ENCODE data around the gene LGALS14.
"Not testable (repeated sequence)": the region's sequence is repeated elsewhere in the genome, so short reads cannot be mapped to it uniquely, and the experiment has no call there.

Gene LGALS14

DNA sequence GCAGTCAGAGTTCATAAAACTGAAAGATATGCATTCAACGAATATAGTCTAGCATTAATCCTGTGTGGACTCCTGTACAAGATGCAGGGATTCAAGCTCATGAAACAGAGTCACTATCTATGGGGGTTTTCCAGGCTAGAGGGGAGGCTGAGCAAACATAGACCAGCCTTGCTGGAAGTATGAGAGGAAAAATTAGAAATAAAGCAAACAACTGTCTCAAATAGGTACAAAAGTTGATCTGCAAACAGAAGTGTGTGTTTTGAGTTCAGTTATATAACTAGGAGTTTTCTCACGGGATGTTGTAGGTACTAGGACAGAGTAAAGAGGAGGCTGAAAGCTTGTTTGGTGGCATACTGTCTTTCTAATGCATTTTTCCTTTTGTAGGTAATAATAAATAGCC is 8.5 kb upstream of the LGALS14 start:
- no peak for DNase-seq (ENCODE audit: low spot score)

DNA sequence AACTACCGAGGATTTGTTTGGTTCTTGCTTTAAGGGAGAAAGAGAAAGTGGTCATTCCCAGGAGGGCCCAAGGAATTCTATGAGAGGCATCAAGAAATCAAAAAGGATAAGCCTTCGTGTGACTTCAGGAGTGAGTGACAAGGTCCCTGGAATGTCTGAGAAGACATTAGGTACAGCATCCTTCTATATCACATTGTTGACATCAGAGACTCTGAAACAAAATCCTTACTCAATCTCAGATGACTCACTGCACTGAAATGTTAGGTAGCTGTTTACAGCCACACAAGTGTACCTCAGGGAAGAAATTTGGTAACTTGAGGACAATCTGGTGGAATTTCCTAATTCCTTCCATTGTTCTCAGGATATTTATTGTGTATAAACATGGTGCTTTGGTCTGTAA is 7.9 kb upstream of the LGALS14 start:
- DNase-seq (ENCODE audit: low spot score), result no peak

DNA sequence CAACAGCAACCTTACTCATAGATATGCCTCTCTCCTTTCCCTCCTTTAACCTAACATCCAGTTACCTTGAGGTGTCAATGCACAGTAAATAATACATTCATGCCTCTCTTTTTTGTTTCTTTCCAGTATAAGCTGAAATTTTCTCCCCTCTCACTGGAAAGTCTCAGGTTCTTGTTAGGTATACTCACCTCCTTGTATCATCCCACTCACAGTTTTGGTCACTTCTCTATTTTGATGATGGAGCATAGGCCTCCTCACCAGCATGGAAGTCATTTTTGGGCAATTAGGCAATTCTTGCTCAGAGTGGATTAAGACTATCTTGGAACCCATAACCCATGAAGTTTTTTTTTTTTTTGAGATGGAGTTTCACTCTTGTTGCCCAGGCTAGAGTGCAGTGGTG is 5.7 kb upstream of the LGALS14 start:
- no peak for DNase-seq (ENCODE audit: low spot score)

DNA sequence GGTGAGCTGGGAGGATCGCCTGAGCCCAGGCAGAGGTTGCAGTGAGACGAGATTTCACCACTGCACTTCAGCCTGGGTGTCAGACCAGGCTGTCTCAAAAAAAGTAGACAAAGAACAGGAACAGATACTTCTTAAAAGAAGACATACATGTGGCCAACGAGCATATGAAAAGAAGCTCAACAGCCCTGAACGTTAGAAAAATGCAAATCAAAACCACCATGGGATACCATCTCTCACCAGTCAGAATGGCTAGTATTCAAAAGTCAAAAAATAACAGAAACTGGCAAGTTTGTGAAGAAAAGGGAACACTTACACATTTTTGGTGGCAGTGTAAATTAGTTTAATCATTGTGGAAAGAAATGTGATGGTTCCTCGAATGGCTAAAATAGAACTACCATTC is 3.0 kb upstream of the LGALS14 start:
- DNase-seq (ENCODE audit: low spot score), result no peak

DNA sequence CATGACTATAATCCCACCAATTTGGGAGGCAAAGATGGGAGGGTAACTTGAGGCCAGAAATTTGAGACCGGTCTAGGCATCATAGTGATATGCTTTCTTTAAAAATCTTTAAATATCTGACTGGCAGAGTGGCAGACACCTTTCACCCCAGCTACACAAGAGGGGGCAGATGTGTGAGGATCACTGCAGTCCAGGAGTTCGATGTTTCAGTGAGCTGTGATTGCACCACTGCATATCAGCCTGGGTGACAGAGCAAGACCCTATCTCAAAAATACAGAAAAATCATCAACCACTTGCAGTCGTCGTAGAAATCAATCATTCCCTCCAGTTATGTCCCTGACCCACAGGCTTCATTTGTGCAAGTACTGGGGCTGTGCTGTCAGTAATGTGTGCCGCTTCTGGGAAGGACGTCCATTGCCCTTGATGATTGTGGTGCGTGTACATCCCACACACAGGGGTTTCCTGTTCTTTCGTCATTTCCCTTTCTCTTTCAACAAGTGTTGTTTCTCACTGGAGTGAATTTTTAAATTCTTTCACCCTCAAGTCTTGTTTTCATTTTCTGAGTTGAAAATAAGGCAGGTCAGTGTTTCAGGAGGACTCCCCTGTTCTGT is 1.4 kb downstream of the LGALS14 start:
- DNase-seq (ENCODE audit: low spot score), result no peak

DNA sequence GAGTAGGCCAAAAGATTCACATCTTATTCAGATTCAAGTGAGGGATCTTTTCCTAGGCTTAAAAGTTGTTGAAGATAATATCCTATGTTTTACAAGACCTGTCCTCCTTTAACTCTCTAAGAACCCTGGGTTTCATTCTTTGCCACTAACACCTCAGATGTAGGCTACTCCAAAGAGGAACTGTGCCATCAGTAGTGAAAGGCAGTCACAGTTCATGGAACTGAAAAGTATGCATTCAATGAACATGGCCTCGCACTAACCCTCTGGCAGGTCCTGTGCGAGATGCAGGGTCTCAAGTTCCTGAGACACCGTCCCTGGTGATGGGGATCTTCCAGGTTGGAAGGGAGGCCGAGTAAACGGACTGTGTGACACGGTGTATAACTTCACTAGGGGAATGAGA is 4.3 kb downstream of the LGALS14 start:
- DNase-seq (ENCODE audit: low spot score), result no peak

DNA sequence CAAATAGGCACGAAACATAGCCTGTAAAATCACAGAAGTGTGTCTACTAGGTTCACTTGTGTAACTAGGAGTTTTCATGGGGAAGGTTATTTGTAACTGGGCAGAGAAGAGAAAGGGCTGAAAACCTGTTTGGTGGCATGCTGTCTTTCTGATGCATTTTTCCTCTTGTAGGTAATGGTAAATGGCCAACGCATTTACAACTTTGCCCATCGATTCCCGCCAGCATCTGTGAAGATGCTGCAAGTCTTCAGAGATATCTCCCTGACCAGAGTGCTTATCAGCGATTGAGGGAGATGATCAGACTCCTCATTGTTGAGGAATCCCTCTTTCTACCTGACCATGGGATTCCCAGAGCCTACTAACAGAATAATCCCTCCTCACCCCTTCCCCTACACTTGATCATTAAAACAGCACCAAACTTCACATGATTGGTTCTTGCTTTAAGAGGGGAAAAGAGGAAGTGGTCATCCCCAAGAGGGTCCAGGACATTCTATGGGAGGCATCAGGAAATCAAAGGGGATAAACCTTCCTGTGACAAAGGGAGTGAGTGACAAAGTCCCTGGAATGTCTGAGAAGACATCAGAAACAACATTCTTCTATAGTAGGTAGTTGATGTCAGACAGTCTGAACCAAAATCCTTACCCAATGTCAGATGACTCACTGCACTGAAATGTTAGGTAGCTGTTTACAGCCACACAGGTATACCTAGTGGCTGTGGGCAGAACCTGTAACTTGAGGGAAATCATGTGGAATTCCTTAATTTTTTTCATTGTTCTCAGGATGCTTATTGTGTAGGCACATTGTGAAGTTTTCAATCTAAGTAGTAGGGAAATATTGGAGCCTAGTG is 5.0 kb downstream of the LGALS14 start:
- DNase-seq (ENCODE audit: low spot score), result no peak

DNA sequence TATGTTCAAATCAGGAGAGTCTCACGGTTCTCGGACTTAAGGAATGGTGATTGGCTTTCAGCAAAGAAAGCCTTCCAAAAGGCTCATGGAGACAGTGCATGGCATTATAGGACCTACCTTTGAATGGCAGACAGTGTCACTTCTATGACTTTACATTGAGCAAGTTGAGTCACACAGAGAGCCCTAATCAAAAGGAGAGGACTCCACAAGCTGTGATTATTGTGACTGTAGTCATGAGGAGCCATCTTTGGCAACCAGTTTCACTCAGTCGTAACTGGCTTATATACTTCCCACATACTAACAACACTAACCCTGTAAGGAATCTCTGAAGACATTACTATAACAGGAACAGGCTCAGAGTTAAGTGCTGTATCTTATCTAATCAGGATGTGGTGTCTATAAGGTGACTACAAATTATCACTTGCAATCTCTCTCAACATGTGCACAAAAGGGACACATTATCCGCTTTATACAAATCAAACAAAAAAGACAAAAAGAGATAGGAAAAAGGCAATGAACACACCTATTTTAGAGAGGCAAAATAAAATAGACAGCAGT is 6.1 kb downstream of the LGALS14 start:
- DNase-seq (ENCODE audit: low spot score), result no peak

GRCh38 chr19:39720144-39720543 is 15.9 kb downstream of the LGALS14 start:
- DNase-seq (ENCODE audit: low spot score), result not testable (repeated sequence)

DNA sequence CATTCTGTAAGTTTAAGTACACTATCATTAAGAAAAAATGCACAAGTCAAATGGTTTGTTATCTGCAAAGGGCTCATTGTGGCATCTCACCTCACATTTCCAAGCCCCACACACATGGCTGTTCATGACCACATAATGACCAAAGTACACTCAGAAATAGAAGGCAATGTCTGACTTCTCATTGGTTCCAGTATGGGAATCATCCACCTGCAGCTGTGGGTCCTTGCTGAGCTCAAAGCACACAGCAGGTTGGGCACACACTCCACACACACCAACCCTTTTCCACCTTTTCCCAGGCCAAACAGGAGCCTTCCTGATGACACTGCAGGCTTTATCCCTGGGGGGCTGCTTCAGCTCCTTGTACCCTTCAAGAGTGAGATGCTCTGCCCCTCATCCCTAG is 21.7 kb downstream of the LGALS14 start:
- DNase-seq (ENCODE audit: low spot score), result no peak

- no peak for DNase-seq (ENCODE audit: low spot score)
These were observed 23.0 kb downstream of the LGALS14 start for GRCh38 chr19:39727070-39727800.

GRCh38 chr19:39728040-39728439 is 23.8 kb downstream of the LGALS14 start:
- DNase-seq (ENCODE audit: low spot score), result no peak

GRCh38 chr19:39729594-39729993 is 25.3 kb downstream of the LGALS14 start:
- no peak for DNase-seq (ENCODE audit: low spot score)

- no peak for DNase-seq (ENCODE audit: low spot score)
These were observed 27.4 kb downstream of the LGALS14 start for GRCh38 chr19:39731685-39732084.

DNA sequence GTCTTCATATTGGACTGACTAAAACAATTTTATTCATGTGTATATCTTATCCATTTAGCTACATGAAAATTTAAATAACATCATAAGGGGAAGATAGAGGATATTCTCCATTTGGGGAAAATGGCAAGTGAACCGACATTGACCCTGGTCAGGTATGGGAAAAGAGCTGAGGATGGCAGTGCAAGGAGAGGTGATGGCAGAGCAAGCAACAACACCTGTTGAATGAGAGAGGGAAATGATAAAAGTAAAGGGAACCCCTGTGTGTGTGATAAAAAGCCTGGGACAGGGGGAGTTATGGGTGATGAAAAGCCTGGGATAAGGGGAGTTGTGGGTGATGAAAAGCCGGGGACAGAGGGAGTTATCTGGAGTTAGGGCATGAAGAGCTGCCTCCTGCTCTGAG is 29.6 kb downstream of the LGALS14 start:
- no peak for DNase-seq (ENCODE audit: low spot score)

DNA sequence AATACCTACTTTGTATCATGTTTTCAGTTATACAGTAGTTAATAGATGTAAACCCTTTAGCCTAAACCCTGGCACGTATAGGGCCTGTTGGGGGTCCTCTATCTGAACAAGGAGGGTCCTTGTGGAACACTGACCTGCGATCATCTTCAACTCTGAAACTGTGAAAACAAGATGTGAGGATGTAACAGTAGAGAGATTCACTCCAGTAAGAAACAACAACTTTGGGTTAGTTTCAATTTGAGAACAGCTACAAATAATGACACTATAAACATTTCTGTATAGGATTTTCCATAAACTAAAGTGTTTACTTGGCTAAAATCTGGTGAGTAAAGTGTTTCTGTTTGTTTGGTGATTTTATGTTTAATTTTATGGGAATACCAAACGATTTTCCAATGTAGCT is 31.4 kb downstream of the LGALS14 start:
- no peak for DNase-seq (ENCODE audit: low spot score)

GRCh38 chr19:39736088-39736487 is 31.8 kb downstream of the LGALS14 start:
- DNase-seq (ENCODE audit: low spot score), result no peak

DNA sequence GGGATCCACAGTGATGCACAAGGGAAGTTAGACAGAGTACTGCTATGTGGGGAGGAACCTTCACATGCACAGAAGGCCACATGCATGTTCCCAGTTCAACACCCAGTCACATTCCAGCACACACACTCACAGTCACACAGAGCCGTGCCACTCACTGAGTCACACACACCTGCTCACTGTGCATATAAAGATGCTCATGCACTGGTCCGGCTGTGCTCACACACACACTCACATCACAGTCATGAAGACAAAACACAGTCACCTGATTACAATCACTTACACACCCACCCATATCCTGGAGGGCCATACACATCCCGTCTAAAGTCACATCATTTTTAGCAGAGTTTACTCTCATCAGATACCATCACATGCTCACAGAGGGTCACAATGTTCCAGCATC is 33.1 kb downstream of the LGALS14 start:
- no peak for DNase-seq (ENCODE audit: low spot score)

DNA sequence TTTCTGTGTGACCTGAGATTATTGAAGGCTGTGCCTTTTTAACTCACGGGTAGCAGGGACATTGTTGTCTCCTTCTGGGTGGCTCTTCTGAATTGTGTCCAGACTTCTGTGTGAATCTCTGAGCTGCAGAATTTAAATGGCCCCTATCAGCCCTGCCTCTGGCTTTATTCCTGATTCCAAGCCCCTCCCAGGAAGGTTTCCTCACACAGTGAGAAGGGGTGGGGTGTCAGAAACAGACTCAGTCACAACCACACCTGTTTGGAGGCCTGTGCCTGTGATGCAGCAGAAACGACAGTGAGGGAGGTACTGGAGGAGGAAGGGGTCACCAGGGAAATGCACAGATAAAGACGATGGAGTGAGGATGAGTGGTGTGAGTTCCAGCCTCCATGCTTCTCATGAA is 33.6 kb downstream of the LGALS14 start, which contains the start of gene CLC:
Gene CLC, minus strand, starts transcription at position 139 of the 400 bp plus-strand sequence. Its CDS starts 77 bp downstream, at position 62.
- DNase-seq (ENCODE audit: low spot score), result no peak

DNA sequence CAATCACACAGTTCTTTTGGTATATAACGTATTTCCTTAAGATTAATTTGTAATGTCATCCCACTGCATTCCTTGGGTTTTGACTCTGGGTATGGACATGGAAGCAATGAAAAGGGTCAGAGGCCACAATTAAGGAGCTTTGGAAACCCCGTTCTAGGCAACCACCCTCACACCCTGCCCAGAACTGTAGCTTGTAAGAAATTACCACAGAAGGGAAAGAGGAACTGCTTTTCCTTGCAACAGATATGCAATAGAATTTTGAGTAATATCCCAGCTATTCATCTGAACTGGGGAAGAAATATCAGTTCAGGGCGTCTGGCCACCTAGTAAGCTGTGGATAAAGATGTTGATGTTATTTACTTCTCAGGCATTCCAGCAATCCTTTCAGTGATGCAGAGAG is 34.5 kb downstream of the LGALS14 start:
- DNase-seq (ENCODE audit: low spot score), result no peak

- no peak for DNase-seq (ENCODE audit: low spot score)
These were observed 36.1 kb downstream of the LGALS14 start for GRCh38 chr19:39740395-39740794.

DNA sequence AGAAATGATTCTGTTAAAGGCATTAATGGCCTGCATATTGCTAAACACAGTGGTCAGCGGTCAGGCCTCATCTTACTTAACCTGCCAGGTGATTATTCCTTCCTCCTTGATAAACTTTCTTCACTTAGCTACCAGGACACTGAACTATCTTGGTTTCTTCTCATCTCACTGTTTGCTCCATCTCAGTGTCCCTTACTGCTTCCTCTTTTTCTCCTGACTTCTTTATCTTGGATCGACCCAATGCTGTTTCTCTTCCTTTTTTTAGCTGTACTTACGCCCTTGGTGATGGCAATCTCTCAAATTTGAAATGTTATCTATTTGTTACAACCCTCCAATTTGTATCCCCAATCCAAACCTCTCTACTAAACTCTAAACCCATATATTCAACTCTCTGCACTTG is 41.4 kb downstream of the LGALS14 start:
- no peak for DNase-seq (ENCODE audit: low spot score)
